K562 (cell line): ENCODE measurements around the gene FXN. TPM values are rescaled to one million over a fixed set of nuclear protein-coding genes. Genes with fewer than 3 reads are reported as not detected.

Experiments
- CBX2 ChIP-seq: fragments of 200-600 bp; sonication (generic); IDR thresholded peaks from one replicate; pipeline ENCODE4 v1.6.1; 2012; ENCODE audit warnings: mild to moderate bottlenecking, low read length, inconsistent platforms; ENCODE audit not compliant: insufficient read depth, poor library complexity, severe bottlenecking
- KDM2B ChIP-seq: fragments of 250-450 bp; sonication (Bioruptor Pico); IDR thresholded peaks from 2 replicates; pipeline ENCODE4 v1.8.0; 2021; ENCODE audit warnings: mild to moderate bottlenecking, moderate library complexity
- NR4A1 ChIP-seq, 2 experiments: fragments of 250-450 bp in 1 of 2; fragments of 450-650 bp in 1 of 2; sonication (Bioruptor Pico) in 1 of 2; IDR thresholded peaks; 2 replicates each; pipeline versions ENCODE4 v1.4.0 to v1.6.1; 2016 to 2020; ENCODE audit warnings: mild to moderate bottlenecking in 2 of 2, missing compliant biosample characterization in 1 of 2, missing genetic modification characterization in 1 of 2, moderate library complexity in 1 of 2
- ZBTB34 ChIP-seq: fragments of 250-450 bp; sonication (Bioruptor Pico); IDR thresholded peaks from 2 replicates; pipeline ENCODE4 v1.8.0; 2021; ENCODE audit warnings: mild to moderate bottlenecking, moderate library complexity
- ZNF175 ChIP-seq: fragments of 200-800 bp; sonication (Bioruptor generic); IDR thresholded peaks from 2 replicates; pipeline ENCODE4 v1.6.1; 2016; ENCODE audit warnings: low read depth, mild to moderate bottlenecking, missing genetic modification characterization, missing compliant biosample characterization
- ZNF436 ChIP-seq: fragments of 250-450, 450-650 bp; sonication (Bioruptor Pico); formaldehyde crosslinking; IDR thresholded peaks from 2 replicates; pipeline ENCODE4 v1.7.0; 2020; ENCODE audit warnings: mild to moderate bottlenecking
- polyA plus RNA-seq, 8 experiments: library from polyadenylated mRNA; depleted of rRNA in 4 of 8; stranded (reverse) in 5 of 8; unstranded in 3 of 8; fragments of >200 nt; fragmentation: Nextera tagmentation in 2 of 8; fragmentation: Illumina TruSeq in 1 of 8; extraction: Ambion mirVana in 2 of 8; extraction: Trizol in 1 of 8; gene quantifications; 2 replicates each; pipeline versions ENCODE4 v1.2.1 to v1.2.3, GENCODE V29; 2011 to 2014; ENCODE audit warnings: inconsistent platforms in 1 of 8, missing spikeins in 1 of 8
- total RNA-seq, 7 experiments: library from RNA; depleted of rRNA in 6 of 7; stranded (reverse); fragments of >200 nt in 6 of 7; fragmentation: Illumina TruSeq in 2 of 7; extraction: Trizol in 2 of 7; gene quantifications; 2 replicates each; pipeline versions ENCODE4 v1.2.1 to v1.2.3, GENCODE V29; 2011 to 2021; ENCODE audit warnings: low replicate concordance in 1 of 7
- TF ChIP-seq, protein P1 (sequence below): fragments of 450-650 bp; IDR thresholded peaks from 2 replicates; pipeline ENCODE4 v1.6.1; 2016; ENCODE audit warnings: mild to moderate bottlenecking, moderate library complexity
- TF ChIP-seq, protein P2 (sequence below): IDR thresholded peaks from 3 replicates; pipeline ENCODE4 v1.6.1; 2011; ENCODE audit warnings: borderline replicate concordance, mild to moderate bottlenecking, moderate library complexity; ENCODE audit not compliant: insufficient read length; ENCODE audit errors: extremely low read depth
- TF ChIP-seq, protein P3 (sequence below): sonication (generic); formaldehyde crosslinking; IDR thresholded peaks from 2 replicates; pipeline ENCODE4 v1.4.0; 2020; ENCODE audit warnings: mild to moderate bottlenecking, missing genetic modification reagents

The FXN gene
- total and polyA plus RNA-seq, 9 of the 15 experiments (the other 6 are each of a cell fraction or from before 2014, with no cell fraction given): 7.6 to 51.5 (median 30.3) TPM

DNA sequence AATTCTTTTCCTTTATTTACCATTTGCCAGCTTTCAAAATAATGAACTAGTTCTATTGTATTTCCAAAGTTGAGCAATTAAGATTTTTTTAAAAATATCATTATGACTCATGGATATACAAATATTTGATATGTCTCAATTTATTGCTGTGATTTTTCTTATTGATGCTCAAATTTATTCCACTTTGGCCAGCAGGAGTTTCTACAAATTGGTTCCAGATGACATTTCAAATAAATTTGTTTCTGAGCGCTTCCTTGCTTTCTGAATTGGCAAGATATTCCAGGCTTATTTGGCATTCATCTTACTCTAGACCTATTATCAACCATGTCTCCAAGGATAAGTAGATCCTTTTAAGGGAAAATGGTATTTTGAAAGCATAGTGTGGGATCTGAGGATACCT, 80.1 kb downstream of the FXN start (continued):
- TF ChIP-seq, protein P1, sequence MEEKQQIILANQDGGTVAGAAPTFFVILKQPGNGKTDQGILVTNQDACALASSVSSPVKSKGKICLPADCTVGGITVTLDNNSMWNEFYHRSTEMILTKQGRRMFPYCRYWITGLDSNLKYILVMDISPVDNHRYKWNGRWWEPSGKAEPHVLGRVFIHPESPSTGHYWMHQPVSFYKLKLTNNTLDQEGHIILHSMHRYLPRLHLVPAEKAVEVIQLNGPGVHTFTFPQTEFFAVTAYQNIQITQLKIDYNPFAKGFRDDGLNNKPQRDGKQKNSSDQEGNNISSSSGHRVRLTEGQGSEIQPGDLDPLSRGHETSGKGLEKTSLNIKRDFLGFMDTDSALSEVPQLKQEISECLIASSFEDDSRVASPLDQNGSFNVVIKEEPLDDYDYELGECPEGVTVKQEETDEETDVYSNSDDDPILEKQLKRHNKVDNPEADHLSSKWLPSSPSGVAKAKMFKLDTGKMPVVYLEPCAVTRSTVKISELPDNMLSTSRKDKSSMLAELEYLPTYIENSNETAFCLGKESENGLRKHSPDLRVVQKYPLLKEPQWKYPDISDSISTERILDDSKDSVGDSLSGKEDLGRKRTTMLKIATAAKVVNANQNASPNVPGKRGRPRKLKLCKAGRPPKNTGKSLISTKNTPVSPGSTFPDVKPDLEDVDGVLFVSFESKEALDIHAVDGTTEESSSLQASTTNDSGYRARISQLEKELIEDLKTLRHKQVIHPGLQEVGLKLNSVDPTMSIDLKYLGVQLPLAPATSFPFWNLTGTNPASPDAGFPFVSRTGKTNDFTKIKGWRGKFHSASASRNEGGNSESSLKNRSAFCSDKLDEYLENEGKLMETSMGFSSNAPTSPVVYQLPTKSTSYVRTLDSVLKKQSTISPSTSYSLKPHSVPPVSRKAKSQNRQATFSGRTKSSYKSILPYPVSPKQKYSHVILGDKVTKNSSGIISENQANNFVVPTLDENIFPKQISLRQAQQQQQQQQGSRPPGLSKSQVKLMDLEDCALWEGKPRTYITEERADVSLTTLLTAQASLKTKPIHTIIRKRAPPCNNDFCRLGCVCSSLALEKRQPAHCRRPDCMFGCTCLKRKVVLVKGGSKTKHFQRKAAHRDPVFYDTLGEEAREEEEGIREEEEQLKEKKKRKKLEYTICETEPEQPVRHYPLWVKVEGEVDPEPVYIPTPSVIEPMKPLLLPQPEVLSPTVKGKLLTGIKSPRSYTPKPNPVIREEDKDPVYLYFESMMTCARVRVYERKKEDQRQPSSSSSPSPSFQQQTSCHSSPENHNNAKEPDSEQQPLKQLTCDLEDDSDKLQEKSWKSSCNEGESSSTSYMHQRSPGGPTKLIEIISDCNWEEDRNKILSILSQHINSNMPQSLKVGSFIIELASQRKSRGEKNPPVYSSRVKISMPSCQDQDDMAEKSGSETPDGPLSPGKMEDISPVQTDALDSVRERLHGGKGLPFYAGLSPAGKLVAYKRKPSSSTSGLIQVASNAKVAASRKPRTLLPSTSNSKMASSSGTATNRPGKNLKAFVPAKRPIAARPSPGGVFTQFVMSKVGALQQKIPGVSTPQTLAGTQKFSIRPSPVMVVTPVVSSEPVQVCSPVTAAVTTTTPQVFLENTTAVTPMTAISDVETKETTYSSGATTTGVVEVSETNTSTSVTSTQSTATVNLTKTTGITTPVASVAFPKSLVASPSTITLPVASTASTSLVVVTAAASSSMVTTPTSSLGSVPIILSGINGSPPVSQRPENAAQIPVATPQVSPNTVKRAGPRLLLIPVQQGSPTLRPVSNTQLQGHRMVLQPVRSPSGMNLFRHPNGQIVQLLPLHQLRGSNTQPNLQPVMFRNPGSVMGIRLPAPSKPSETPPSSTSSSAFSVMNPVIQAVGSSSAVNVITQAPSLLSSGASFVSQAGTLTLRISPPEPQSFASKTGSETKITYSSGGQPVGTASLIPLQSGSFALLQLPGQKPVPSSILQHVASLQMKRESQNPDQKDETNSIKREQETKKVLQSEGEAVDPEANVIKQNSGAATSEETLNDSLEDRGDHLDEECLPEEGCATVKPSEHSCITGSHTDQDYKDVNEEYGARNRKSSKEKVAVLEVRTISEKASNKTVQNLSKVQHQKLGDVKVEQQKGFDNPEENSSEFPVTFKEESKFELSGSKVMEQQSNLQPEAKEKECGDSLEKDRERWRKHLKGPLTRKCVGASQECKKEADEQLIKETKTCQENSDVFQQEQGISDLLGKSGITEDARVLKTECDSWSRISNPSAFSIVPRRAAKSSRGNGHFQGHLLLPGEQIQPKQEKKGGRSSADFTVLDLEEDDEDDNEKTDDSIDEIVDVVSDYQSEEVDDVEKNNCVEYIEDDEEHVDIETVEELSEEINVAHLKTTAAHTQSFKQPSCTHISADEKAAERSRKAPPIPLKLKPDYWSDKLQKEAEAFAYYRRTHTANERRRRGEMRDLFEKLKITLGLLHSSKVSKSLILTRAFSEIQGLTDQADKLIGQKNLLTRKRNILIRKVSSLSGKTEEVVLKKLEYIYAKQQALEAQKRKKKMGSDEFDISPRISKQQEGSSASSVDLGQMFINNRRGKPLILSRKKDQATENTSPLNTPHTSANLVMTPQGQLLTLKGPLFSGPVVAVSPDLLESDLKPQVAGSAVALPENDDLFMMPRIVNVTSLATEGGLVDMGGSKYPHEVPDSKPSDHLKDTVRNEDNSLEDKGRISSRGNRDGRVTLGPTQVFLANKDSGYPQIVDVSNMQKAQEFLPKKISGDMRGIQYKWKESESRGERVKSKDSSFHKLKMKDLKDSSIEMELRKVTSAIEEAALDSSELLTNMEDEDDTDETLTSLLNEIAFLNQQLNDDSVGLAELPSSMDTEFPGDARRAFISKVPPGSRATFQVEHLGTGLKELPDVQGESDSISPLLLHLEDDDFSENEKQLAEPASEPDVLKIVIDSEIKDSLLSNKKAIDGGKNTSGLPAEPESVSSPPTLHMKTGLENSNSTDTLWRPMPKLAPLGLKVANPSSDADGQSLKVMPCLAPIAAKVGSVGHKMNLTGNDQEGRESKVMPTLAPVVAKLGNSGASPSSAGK: no peak
- TF ChIP-seq, protein P2, sequence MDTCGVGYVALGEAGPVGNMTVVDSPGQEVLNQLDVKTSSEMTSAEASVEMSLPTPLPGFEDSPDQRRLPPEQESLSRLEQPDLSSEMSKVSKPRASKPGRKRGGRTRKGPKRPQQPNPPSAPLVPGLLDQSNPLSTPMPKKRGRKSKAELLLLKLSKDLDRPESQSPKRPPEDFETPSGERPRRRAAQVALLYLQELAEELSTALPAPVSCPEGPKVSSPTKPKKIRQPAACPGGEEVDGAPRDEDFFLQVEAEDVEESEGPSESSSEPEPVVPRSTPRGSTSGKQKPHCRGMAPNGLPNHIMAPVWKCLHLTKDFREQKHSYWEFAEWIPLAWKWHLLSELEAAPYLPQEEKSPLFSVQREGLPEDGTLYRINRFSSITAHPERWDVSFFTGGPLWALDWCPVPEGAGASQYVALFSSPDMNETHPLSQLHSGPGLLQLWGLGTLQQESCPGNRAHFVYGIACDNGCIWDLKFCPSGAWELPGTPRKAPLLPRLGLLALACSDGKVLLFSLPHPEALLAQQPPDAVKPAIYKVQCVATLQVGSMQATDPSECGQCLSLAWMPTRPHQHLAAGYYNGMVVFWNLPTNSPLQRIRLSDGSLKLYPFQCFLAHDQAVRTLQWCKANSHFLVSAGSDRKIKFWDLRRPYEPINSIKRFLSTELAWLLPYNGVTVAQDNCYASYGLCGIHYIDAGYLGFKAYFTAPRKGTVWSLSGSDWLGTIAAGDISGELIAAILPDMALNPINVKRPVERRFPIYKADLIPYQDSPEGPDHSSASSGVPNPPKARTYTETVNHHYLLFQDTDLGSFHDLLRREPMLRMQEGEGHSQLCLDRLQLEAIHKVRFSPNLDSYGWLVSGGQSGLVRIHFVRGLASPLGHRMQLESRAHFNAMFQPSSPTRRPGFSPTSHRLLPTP: no peak
- TF ChIP-seq ZNF175 (CRISPR knock-in tag) (no peak), ZBTB34 (no peak), CBX2 (no peak), NR4A1 (CRISPR knock-in tag; IDR thresholded peaks at IDR 0.05) (no peak), NR4A1 (tag; IDR thresholded peaks at IDR 0.05) (no peak), ZNF436 (no peak), KDM2B (CRISPR knock-in tag) (no peak)
- TF ChIP-seq, protein P3, sequence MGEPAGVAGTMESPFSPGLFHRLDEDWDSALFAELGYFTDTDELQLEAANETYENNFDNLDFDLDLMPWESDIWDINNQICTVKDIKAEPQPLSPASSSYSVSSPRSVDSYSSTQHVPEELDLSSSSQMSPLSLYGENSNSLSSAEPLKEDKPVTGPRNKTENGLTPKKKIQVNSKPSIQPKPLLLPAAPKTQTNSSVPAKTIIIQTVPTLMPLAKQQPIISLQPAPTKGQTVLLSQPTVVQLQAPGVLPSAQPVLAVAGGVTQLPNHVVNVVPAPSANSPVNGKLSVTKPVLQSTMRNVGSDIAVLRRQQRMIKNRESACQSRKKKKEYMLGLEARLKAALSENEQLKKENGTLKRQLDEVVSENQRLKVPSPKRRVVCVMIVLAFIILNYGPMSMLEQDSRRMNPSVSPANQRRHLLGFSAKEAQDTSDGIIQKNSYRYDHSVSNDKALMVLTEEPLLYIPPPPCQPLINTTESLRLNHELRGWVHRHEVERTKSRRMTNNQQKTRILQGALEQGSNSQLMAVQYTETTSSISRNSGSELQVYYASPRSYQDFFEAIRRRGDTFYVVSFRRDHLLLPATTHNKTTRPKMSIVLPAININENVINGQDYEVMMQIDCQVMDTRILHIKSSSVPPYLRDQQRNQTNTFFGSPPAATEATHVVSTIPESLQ (CRISPR knock-in tag): no peak
